ENCODE measurements around the gene TSPYL1.

The TSPYL1 gene

GRCh38 chr6:116265041-116265829 lies 14.5 kb downstream of the TSPYL1 start:
- no peak for DNase-seq (ENCODE audit: low read depth)
- H3K4me3 ChIP-seq (ENCODE audit: low read depth, low read length): no peak overlapping the region
- TF ChIP-seq CTCF (IDR thresholded peaks at IDR 0.05; ENCODE audit: insufficient read depth, low read depth, low read length, missing control alignments): no peak

DNA sequence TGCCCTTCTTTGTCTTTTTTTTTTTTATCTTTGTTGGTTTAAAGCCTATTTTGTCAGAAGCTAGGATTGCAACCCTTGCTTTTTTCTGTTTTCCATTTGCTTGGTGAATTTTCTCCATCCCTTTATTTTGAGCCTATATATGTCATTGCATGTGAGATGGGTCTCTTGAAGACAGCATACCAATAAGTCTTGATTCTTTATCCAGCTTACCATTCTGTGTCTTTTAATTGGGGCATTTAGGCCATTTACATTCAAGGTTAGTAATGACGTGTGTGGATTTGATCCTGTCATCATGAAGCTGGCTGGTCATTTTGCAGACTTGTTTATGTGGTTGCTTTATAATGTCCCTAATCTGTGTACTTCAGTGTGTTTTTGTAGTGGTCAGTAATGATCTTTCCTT lies 16.4 kb downstream of the TSPYL1 start:
- DNase-seq (ENCODE audit: low read depth): no peak
- no peak overlapping the region for H3K4me3 ChIP-seq (ENCODE audit: low read depth, low read length)
- TF ChIP-seq CTCF (IDR thresholded peaks at IDR 0.05; ENCODE audit: insufficient read depth, low read depth, low read length, missing control alignments): no peak

GRCh38 chr6:116258520-116258919 lies 21.2 kb downstream of the TSPYL1 start:
- H3K4me3 ChIP-seq (ENCODE audit: low read depth, low read length): no peak overlapping the region
- no peak for TF ChIP-seq CTCF (IDR thresholded peaks at IDR 0.05; ENCODE audit: insufficient read depth, low read depth, low read length, missing control alignments)
- DNase-seq (ENCODE audit: low read depth): no peak

GRCh38 chr6:116256694-116257093 lies 23.0 kb downstream of the TSPYL1 start:
- H3K4me3 ChIP-seq (ENCODE audit: low read depth, low read length): no peak overlapping the region
- TF ChIP-seq CTCF (IDR thresholded peaks at IDR 0.05; ENCODE audit: insufficient read depth, low read depth, low read length, missing control alignments): no peak
- no peak for DNase-seq (ENCODE audit: low read depth)

- no peak for TF ChIP-seq CTCF (IDR thresholded peaks at IDR 0.05; ENCODE audit: insufficient read depth, low read depth, low read length, missing control alignments)
- no peak for DNase-seq (ENCODE audit: low read depth)
- no peak overlapping the region for H3K4me3 ChIP-seq (ENCODE audit: low read depth, low read length)
These were observed 24.4 kb downstream of the TSPYL1 start for GRCh38 chr6:116255246-116255800.

DNA sequence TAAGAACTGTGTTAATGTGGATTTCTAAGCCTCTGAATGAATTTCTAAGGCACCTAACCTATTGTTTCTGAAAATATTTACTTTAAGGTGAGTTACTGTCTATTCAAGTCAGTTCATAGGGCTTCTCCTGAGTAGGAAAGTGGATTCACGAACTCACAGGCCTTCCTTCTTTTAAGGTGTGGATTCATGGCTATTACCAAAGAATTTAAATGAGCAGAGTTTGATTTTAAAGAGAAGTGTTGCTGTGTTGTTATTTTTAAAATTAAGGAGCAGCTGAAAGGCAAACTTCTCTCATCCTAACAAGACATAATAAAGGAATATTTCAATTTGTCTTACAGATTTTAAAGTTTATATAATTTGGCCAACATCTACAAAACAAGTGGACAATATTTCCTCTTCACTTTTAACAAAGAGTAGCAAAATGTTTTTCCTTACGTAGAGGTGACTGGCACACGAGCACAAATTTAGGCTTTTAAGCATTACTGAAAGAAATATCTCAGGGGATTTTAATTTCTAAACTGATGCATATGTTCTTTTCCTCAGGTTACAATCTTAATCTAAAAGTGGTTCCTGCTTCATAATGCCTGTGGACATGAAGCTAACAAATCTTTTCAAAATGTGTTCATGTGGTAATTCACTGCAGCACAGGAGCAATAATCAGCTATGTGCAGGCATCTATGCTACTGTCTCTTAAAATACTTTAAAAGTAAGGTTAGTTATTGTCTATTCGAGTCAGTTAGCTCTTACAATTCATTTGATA lies 25.3 kb downstream of the TSPYL1 start:
- DNase-seq (ENCODE audit: low read depth): no peak

More for the DNA sequence above, 25.3 kb downstream of the TSPYL1 start:
- no peak for TF ChIP-seq CTCF (IDR thresholded peaks at IDR 0.05; ENCODE audit: insufficient read depth, low read depth, low read length, missing control alignments)
- peak overlapping the region; percentile 94 for H3K4me3 ChIP-seq (ENCODE audit: low read depth, low read length)
